Liver (tissue), 9 donors: ENCODE measurements around the gene RFX8. TPM values are rescaled to one million over a fixed set of nuclear protein-coding genes. Genes with fewer than 3 reads are reported as not detected.
A peak's percentile ranks its signal among the peaks of the same experiment; 100 is the strongest.

ENCODE experiments used
- DNase-seq: peaks from one replicate; pipeline ENCODE4 v3.0.0-alpha.2; 2017; ENCODE audit warnings: low spot score
- H3K27ac ChIP-seq, 2 donors: one replicate each; pipeline ENCODE4 v1.7.0; 2013; ENCODE audit warnings: inconsistent platforms in 2 of 2, low read length in 2 of 2, control low read depth in 1 of 2, low read depth in 1 of 2, mild to moderate bottlenecking in 1 of 2
- H3K27me3 ChIP-seq, 4 donors: one replicate each; pipeline versions ENCODE4 v1.6.1 to v1.7.0; 2013; ENCODE audit warnings: low read length in 3 of 4, inconsistent platforms in 1 of 4, mild to moderate bottlenecking in 1 of 4, moderate library complexity in 1 of 4; ENCODE audit not compliant: control insufficient read depth in 4 of 4, insufficient read depth in 4 of 4
- H3K36me3 ChIP-seq, 4 donors: one replicate each; pipeline versions ENCODE4 v1.6.1 to v1.7.0; 2013; ENCODE audit warnings: low read length in 3 of 4, mild to moderate bottlenecking in 3 of 4, low read depth in 1 of 4, moderate library complexity in 1 of 4; ENCODE audit not compliant: control insufficient read depth in 4 of 4, insufficient read depth in 3 of 4
- H3K4me1 ChIP-seq, 4 donors: one replicate each; pipeline versions ENCODE4 v1.6.1 to v1.7.0; 2013; ENCODE audit warnings: low read length in 3 of 4, mild to moderate bottlenecking in 3 of 4, moderate library complexity in 1 of 4; ENCODE audit not compliant: control insufficient read depth in 4 of 4, insufficient read depth in 4 of 4
- H3K4me3 ChIP-seq, 3 donors: one replicate each; pipeline versions ENCODE4 v1.6.1 to v1.7.0; 2013; ENCODE audit warnings: low read length in 3 of 3, control low read depth in 1 of 3, low read depth in 1 of 3, mild to moderate bottlenecking in 1 of 3
- H3K9ac ChIP-seq, 2 donors: one replicate each; pipeline ENCODE4 v1.7.0; 2013; ENCODE audit warnings: low read length in 2 of 2, mild to moderate bottlenecking in 2 of 2, moderate library complexity in 2 of 2, control low read depth in 1 of 2, low read depth in 1 of 2
- H3K9me3 ChIP-seq, 4 donors: one replicate each; pipeline versions ENCODE4 v1.6.1 to v1.7.0; 2013; ENCODE audit warnings: low read length in 3 of 4; ENCODE audit not compliant: control insufficient read depth in 4 of 4
- ATF3 ChIP-seq: IDR thresholded peaks from 2 replicates; pipeline ENCODE4 v1.6.1; 2016; ENCODE audit warnings: antibody characterized with exemption
- EGR1 ChIP-seq, 2 donors: IDR thresholded peaks; 2 replicates each; pipeline ENCODE4 v1.6.1; 2016 to 2018; ENCODE audit warnings: antibody characterized with exemption in 2 of 2, low read depth in 2 of 2
- FOXA1 ChIP-seq: IDR thresholded peaks from 2 replicates; pipeline ENCODE4 v1.6.1; 2016; ENCODE audit warnings: antibody characterized with exemption
- FOXA2 ChIP-seq: IDR thresholded peaks from 2 replicates; pipeline ENCODE4 v1.6.1; 2016; ENCODE audit warnings: antibody characterized with exemption
- GABPA ChIP-seq, 2 donors: IDR thresholded peaks in 1 of 2; conservative IDR thresholded peaks in 1 of 2; 2 replicates each; pipeline ENCODE4 v1.6.1; 2016; ENCODE audit warnings: antibody characterized with exemption in 2 of 2, mild to moderate bottlenecking in 1 of 2, moderate library complexity in 1 of 2
- HNF4A ChIP-seq, 2 donors: conservative IDR thresholded peaks; 2 replicates each; pipeline ENCODE4 v1.6.1; 2016; ENCODE audit warnings: antibody characterized with exemption in 2 of 2, mild to moderate bottlenecking in 2 of 2
- HNF4G ChIP-seq: IDR thresholded peaks from 2 replicates; pipeline ENCODE4 v1.6.1; 2016; ENCODE audit warnings: antibody characterized with exemption
- JUND ChIP-seq, 2 donors: IDR thresholded peaks; 2 replicates each; pipeline ENCODE4 v1.6.1; 2016; ENCODE audit warnings: antibody characterized with exemption in 2 of 2
- MAX ChIP-seq: IDR thresholded peaks from 2 replicates; pipeline ENCODE4 v1.6.1; 2016; ENCODE audit warnings: antibody characterized with exemption
- NR2F2 ChIP-seq: IDR thresholded peaks from 2 replicates; pipeline ENCODE4 v1.6.1; 2016; ENCODE audit warnings: antibody characterized with exemption
- RAD21 ChIP-seq, 2 donors: IDR thresholded peaks; 2 replicates each; pipeline ENCODE4 v1.6.1; 2016; ENCODE audit warnings: antibody characterized with exemption in 2 of 2, mild to moderate bottlenecking in 2 of 2
- RXRA ChIP-seq, 2 donors: IDR thresholded peaks; 2 replicates each; pipeline ENCODE4 v1.6.1; 2017 to 2018; ENCODE audit warnings: antibody characterized with exemption in 2 of 2, mild to moderate bottlenecking in 1 of 2
- SP1 ChIP-seq: IDR thresholded peaks from 2 replicates; pipeline ENCODE4 v1.6.1; 2018; ENCODE audit warnings: antibody characterized with exemption, mild to moderate bottlenecking
- TAF1 ChIP-seq: conservative IDR thresholded peaks from 2 replicates; pipeline ENCODE4 v1.6.1; 2016; ENCODE audit warnings: antibody characterized with exemption, mild to moderate bottlenecking
- YY1 ChIP-seq: IDR thresholded peaks from 2 replicates; pipeline ENCODE4 v1.6.1; 2016; ENCODE audit warnings: antibody characterized with exemption, mild to moderate bottlenecking
- ZBTB33 ChIP-seq: IDR thresholded peaks from 2 replicates; pipeline ENCODE4 v1.6.1; 2016; ENCODE audit warnings: antibody characterized with exemption
- WGBS: extraction: QIAGEN DNeasy Blood & Tissue Kit; methylation state at CpG from one replicate; pipeline ENCODE4 v1.1.7; 2013; 5-methylcytosine and 5-hydroxymethylcytosine counted together
- polyA plus RNA-seq, 2 donors: library from polyadenylated mRNA; stranded (reverse) in 1 of 2; unstranded in 1 of 2; fragments of 200-250 nt in 1 of 2; fragments of >200 nt in 1 of 2; fragmentation: Nextera tagmentation in 1 of 2; extraction: Ambion mirVana in 1 of 2; gene quantifications; one replicate each; pipeline versions ENCODE4 v1.2.1 to v1.2.3, GENCODE V29; 2013 to 2015
- total RNA-seq, 2 donors: library from RNA; depleted of rRNA; stranded (reverse); fragments of >200 nt; gene quantifications; one replicate each; pipeline ENCODE4 v1.2.3, GENCODE V29; 2014
- TF ChIP-seq, protein P1 (sequence below): fragments of 150-350 bp; IDR thresholded peaks from 2 replicates; pipeline ENCODE4 v1.5.1; 2017; ENCODE audit warnings: improper control_type of control experiment, low read depth, low read length; ENCODE audit not compliant: missing input control
- donor health status: healthy.
- donor health status: healthy.
- donor health status: healthy.
- donor health status: healthy.
- donor health status: healthy.

Gene RFX8
- total and polyA plus RNA-seq, 4 donors, result 0.08 to 0.09 (median 0.09) TPM; not detected in 1

DNA sequence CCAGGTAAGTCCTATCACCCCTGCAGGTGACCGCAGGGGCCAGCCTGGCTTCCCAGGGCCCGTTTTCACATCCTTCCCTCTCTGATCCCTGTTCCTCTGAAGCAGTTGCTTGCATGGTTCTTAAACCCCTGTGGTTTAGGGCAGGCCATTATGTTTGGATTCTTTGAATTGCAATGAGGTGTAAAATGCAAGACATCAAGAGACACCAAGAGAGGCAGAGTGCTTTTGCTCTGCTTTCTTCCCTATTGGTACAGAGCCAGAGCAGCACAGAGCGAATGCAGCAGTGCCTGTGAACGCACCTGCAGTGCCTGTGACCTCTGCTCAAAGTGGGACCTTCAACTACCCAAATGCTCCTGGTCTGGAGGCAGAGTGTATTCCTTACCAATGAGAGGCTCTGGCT is 7.6 kb downstream of the RFX8 start:
- H3K27me3 ChIP-seq, result no peaks in the 10 kb centered on the region
- no peak for TF ChIP-seq NR2F2
- no peak for DNase-seq
- 95% methylated on average over 4 of the region's 4 CpGs for WGBS
- no peak overlapping the region for H3K4me3 ChIP-seq
- H3K4me1 ChIP-seq, result peaks cover 0 to 6% (median under 1%) of the 10 kb centered on the region in 4 donors
- H3K9me3 ChIP-seq, result no peaks in the 10 kb centered on the region
- no peak overlapping the region for H3K9ac ChIP-seq
- no peaks in the 10 kb centered on the region for H3K36me3 ChIP-seq
- no peak overlapping the region for H3K27ac ChIP-seq

DNA sequence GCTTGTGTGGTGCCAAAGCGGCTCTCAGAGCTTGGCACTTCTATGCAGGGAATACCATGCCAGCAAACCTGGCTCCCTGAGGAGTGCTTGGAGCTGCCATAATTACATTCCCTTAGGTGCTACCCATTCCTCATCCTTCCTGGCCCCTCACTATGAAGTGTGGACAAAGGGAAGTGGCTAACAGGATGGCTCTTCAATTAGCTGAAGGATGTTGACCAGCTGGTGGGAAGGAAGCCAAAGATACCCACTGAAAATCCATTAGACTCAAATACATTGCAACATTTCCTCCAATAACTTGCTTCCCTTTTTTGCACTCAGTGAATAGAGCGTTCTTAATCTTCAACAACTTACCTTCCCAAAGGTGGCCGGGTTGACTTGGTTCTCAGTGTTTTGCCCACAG is 8.5 kb downstream of the RFX8 start:
- Histone ChIP-seq H3K9me3 (no peaks in the 10 kb centered on the region), H3K4me3 (no peak overlapping the region), H3K4me1 (peaks cover 0 to 6% (median under 1%) of the 10 kb centered on the region in 4 donors), H3K9ac (no peak overlapping the region), H3K27ac (no peak overlapping the region), H3K36me3 (no peaks in the 10 kb centered on the region), H3K27me3 (no peaks in the 10 kb centered on the region)
- no peak for DNase-seq
- 87% methylated on average over 3 of the region's 3 CpGs for whole genome bisulfite sequencing
- TF ChIP-seq FOXA2, result no peak
- no peak for TF ChIP-seq ATF3
- TF ChIP-seq JUND (IDR thresholded peaks at IDR 0.05), result no peak
- TF ChIP-seq FOXA1, result no peak
- TF ChIP-seq MAX, result no peak
- no peak for TF ChIP-seq YY1
- no peak for TF ChIP-seq NR2F2
- TF ChIP-seq HNF4A (conservative IDR thresholded peaks at IDR 0.05), result no peak
- TF ChIP-seq RXRA (IDR thresholded peaks at IDR 0.05), result no peak
- no peak for TF ChIP-seq RAD21 (IDR thresholded peaks at IDR 0.05)
- TF ChIP-seq EGR1 (IDR thresholded peaks at IDR 0.05; ENCODE audit: low read depth in 2 of 2), result no peak
- TF ChIP-seq HNF4G, result no peak
- no peak for TF ChIP-seq TAF1

DNA sequence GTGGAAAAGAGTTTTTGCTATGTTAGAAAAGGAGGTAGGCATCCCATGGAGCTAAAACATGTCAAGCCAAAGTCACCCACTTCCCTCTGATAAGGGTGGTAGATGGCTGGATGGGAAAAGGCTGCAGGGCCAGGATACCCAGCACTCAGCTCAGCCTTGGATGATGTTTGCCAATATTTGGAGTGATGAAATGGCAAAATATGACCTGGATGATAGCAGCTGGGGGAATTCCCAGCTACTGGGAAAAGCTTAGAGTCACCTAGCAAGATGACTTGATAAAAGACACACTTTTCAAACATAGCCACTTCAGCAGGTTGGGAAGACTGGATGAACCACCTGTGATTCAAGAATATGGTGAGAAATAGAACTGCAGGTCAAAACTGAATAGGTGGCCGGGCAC is 10.1 kb downstream of the RFX8 start:
- Histone ChIP-seq H3K27ac (peak overlapping the region; percentile 3 to 21), H3K4me1 (peaks cover 0 to 3% (median under 1%) of the 10 kb centered on the region in 4 donors), H3K9ac (no peak overlapping the region), H3K9me3 (no peaks in the 10 kb centered on the region), H3K27me3 (no peaks in the 10 kb centered on the region), H3K36me3 (no peaks in the 10 kb centered on the region), H3K4me3 (no peak overlapping the region)
- DNase-seq, result no peak
- WGBS, result 94% methylated on average over 1 of the region's 1 CpG
- TF ChIP-seq YY1 (no peak), ZBTB33 (no peak), SP1 (no peak), RAD21 (IDR thresholded peaks at IDR 0.05) (no peak), FOXA1 (no peak), ATF3 (no peak), MAX (no peak), RXRA (IDR thresholded peaks at IDR 0.05) (no peak), JUND (IDR thresholded peaks at IDR 0.05) (no peak), TAF1 (no peak), GABPA (IDR thresholded peaks at IDR 0.05 in 1 of 2, conservative IDR thresholded peaks at IDR 0.05 in 1 of 2) (no peak), EGR1 (IDR thresholded peaks at IDR 0.05; ENCODE audit: low read depth in 2 of 2) (no peak), FOXA2 (no peak), HNF4G (no peak), HNF4A (conservative IDR thresholded peaks at IDR 0.05) (no peak)
- TF ChIP-seq, protein P1, sequence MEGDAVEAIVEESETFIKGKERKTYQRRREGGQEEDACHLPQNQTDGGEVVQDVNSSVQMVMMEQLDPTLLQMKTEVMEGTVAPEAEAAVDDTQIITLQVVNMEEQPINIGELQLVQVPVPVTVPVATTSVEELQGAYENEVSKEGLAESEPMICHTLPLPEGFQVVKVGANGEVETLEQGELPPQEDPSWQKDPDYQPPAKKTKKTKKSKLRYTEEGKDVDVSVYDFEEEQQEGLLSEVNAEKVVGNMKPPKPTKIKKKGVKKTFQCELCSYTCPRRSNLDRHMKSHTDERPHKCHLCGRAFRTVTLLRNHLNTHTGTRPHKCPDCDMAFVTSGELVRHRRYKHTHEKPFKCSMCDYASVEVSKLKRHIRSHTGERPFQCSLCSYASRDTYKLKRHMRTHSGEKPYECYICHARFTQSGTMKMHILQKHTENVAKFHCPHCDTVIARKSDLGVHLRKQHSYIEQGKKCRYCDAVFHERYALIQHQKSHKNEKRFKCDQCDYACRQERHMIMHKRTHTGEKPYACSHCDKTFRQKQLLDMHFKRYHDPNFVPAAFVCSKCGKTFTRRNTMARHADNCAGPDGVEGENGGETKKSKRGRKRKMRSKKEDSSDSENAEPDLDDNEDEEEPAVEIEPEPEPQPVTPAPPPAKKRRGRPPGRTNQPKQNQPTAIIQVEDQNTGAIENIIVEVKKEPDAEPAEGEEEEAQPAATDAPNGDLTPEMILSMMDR, result no peak
